CD14-positive monocyte (primary cell): Measurements from ENCODE around the gene STKLD1. TPM values are rescaled to one million over a fixed set of nuclear protein-coding genes. Genes with fewer than 3 reads are reported as not detected.

ENCODE experiments used
- DNase-seq, 3 donors: peaks; one replicate each; pipeline ENCODE4 v3.0.0-alpha.2; 2011 to 2022
- H2AFZ ChIP-seq: 2 replicates; pipeline ENCODE4 v1.6.0; 2012; ENCODE audit warnings: mild to moderate bottlenecking, low read depth, low read length, inconsistent platforms; ENCODE audit not compliant: insufficient read depth, poor library complexity, severe bottlenecking
- H3K27ac ChIP-seq, 2 donors: 1 replicate in 1 of 2; 2 replicates in 1 of 2; pipeline ENCODE4 v1.5.1; 2012 to 2013; ENCODE audit warnings: low read length in 2 of 2, control low read depth in 1 of 2, inconsistent platforms in 1 of 2, low read depth in 1 of 2, mild to moderate bottlenecking in 1 of 2
- H3K27me3 ChIP-seq, 2 donors: one replicate each; pipeline versions ENCODE4 v1.6.0 to v1.6.1; 2011 to 2013; ENCODE audit warnings: low read length in 2 of 2; ENCODE audit not compliant: control insufficient read depth in 2 of 2, insufficient read depth in 2 of 2
- H3K36me3 ChIP-seq, 2 donors: replicated peaks in 1 of 2; 1 replicate in 1 of 2; 2 replicates in 1 of 2; pipeline versions ENCODE4 v1.5.1 to v1.6.1; 2012 to 2013; ENCODE audit warnings: low read length in 2 of 2, control low read depth in 1 of 2, inconsistent platforms in 1 of 2, mild to moderate bottlenecking in 1 of 2; ENCODE audit not compliant: insufficient read depth in 2 of 2, control insufficient read depth in 1 of 2
- H3K4me1 ChIP-seq, 2 donors: 1 replicate in 1 of 2; 2 replicates in 1 of 2; pipeline versions ENCODE4 v1.5.1 to v1.6.1; 2012 to 2013; ENCODE audit warnings: low read length in 2 of 2, control low read depth in 1 of 2, inconsistent platforms in 1 of 2, mild to moderate bottlenecking in 1 of 2, moderate library complexity in 1 of 2; ENCODE audit not compliant: insufficient read depth in 2 of 2, control insufficient read depth in 1 of 2
- H3K4me2 ChIP-seq: replicated peaks from 2 replicates; pipeline ENCODE3; 2012; ENCODE audit warnings: low read length, moderate library complexity, mild to moderate bottlenecking; ENCODE audit not compliant: poor library complexity, severe bottlenecking; ENCODE audit errors: extremely low read depth
- H3K4me3 ChIP-seq, 3 experiments: fragments of 200-600 bp in 1 of 3; sonication (generic) in 1 of 3; replicated peaks in 1 of 3; 1 replicate in 2 of 3; 2 replicates in 1 of 3; pipeline ENCODE4 v1.5.1; 2011 to 2013; ENCODE audit warnings: low read length in 3 of 3, mild to moderate bottlenecking in 3 of 3, control low read depth in 2 of 3, low read depth in 2 of 3, inconsistent platforms in 1 of 3, moderate library complexity in 1 of 3
- H3K79me2 ChIP-seq: 2 replicates; pipeline ENCODE4 v1.6.0; 2012; ENCODE audit warnings: mild to moderate bottlenecking, control low read depth, inconsistent platforms, low read length, moderate library complexity; ENCODE audit not compliant: insufficient read depth
- H3K9ac ChIP-seq: 2 replicates; pipeline ENCODE4 v1.6.0; 2017; ENCODE audit warnings: low read length, mild to moderate bottlenecking; ENCODE audit not compliant: insufficient read depth, poor library complexity, severe bottlenecking
- H3K9me3 ChIP-seq, 2 donors: replicated peaks in 1 of 2; 1 replicate in 1 of 2; 2 replicates in 1 of 2; pipeline versions ENCODE4 v1.5.1 to v1.6.1; 2012 to 2013; ENCODE audit warnings: low read length in 2 of 2, control low read depth in 1 of 2; ENCODE audit not compliant: control insufficient read depth in 1 of 2, insufficient read depth in 1 of 2
- H4K20me1 ChIP-seq: 2 replicates; pipeline ENCODE4 v1.6.0; 2012; ENCODE audit warnings: mild to moderate bottlenecking, low read length, control low read depth, moderate library complexity; ENCODE audit not compliant: insufficient read depth
- H3K27ac Mint-ChIP-seq, 7 donors: one replicate each; pipeline ENCODE4 v1.8.0; 2020; ENCODE audit warnings: mild to moderate bottlenecking in 7 of 7, mixed read lengths in 7 of 7, moderate library complexity in 6 of 7, inconsistent platforms in 2 of 7
- H3K27me3 Mint-ChIP-seq, 3 donors: one replicate each; pipeline ENCODE4 v1.8.0; 2021 to 2022; ENCODE audit warnings: low read depth in 3 of 3, mild to moderate bottlenecking in 3 of 3, mixed read lengths in 3 of 3, moderate library complexity in 3 of 3, inconsistent platforms in 1 of 3
- H3K36me3 Mint-ChIP-seq, 2 donors: one replicate each; pipeline ENCODE4 v1.8.0; 2020; ENCODE audit warnings: mixed read lengths in 2 of 2, inconsistent platforms in 1 of 2, mild to moderate bottlenecking in 1 of 2
- H3K4me1 Mint-ChIP-seq: one replicate; pipeline ENCODE4 v1.8.0; 2020; ENCODE audit warnings: mild to moderate bottlenecking, mixed read lengths
- H3K4me3 Mint-ChIP-seq, 2 donors: one replicate each; pipeline ENCODE4 v1.8.0; 2020; ENCODE audit warnings: mild to moderate bottlenecking in 2 of 2, mixed read lengths in 2 of 2, moderate library complexity in 1 of 2
- H3K9me3 Mint-ChIP-seq, 7 donors: one replicate each; pipeline ENCODE4 v1.8.0; 2020 to 2022; ENCODE audit warnings: mixed read lengths in 7 of 7, mild to moderate bottlenecking in 6 of 7, moderate library complexity in 6 of 7, inconsistent platforms in 2 of 7
- CTCF ChIP-seq: fragments of 200-600 bp; IDR thresholded peaks from one replicate; pipeline ENCODE4 v1.8.0; 2022; ENCODE audit warnings: antibody characterized with exemption, mild to moderate bottlenecking
- WGBS: methylation state at CpG from one replicate; pipeline ENCODE4 v1.1.5; 2013; ENCODE audit warnings: missing lambda C conversion rate; ENCODE audit not compliant: insufficient coverage; 5-methylcytosine and 5-hydroxymethylcytosine counted together
- intact Hi-C, 2 donors: fragments of 100-400 bp; cut with micrococcal nuclease; formaldehyde crosslinking; loops; one replicate each; pipeline versions ENCODE4 v1.15.0 to v1.15.1; 2023
- polyA plus RNA-seq, 3 donors: library from polyadenylated mRNA; depleted of rRNA in 1 of 3; unstranded in 2 of 3; stranded (reverse) in 1 of 3; fragments of 300-500 nt in 2 of 3; fragments of >200 nt in 1 of 3; fragmentation: Illumina TruSeq in 2 of 3; gene quantifications; 1 replicate in 2 of 3; 2 replicates in 1 of 3; pipeline ENCODE4 v1.2.3, GENCODE V29; 2012 to 2021

The STKLD1 gene
- polyA plus RNA-seq, 3 donors = 0.27 TPM; not detected in 2

- peaks cover 53% of the 10 kb centered on the region for H3K4me1 Mint-ChIP-seq
- peaks cover 0 to 6% (median 0%) of the 10 kb centered on the region in 7 donors for H3K9me3 Mint-ChIP-seq
- Histone ChIP-seq H3K27ac (no peak overlapping the region), H3K9me3 (no peaks in the 10 kb centered on the region), H3K9ac (no peak overlapping the region), H3K36me3 (peaks cover 48 to 53% of the 10 kb centered on the region in 2 donors), H3K4me1 (peaks cover 52 to 61% of the 10 kb centered on the region in 2 donors), H3K79me2 (peaks cover 51% of the 10 kb centered on the region), H2AFZ (no peak overlapping the region), H4K20me1 (peaks cover 32% of the 10 kb centered on the region), H3K4me2 (no peak overlapping the region), H3K27me3 (no peaks in the 10 kb centered on the region), H3K4me3 (no peak overlapping the region)
- WGBS = 98% methylated on average over 12 of the region's 12 CpGs
- H3K4me3 Mint-ChIP-seq = no peak overlapping the region
- no peak overlapping the region for H3K27ac Mint-ChIP-seq
- peaks cover 51 to 67% of the 10 kb centered on the region in 2 donors for H3K36me3 Mint-ChIP-seq
- intact Hi-C loops = loop anchor here in 1 of 2 donors (5.0 kb wide), 1 partner anchor 313 kb away; the partner anchor contains the start of gene GTF3C5
- TF ChIP-seq CTCF = no peak
- DNase-seq = no peak
- no peaks in the 10 kb centered on the region for H3K27me3 Mint-ChIP-seq
These were observed 31.2 kb upstream of the STKLD1 start for GRCh38 chr9:133344979-133345378.

GRCh38 chr9:133345596-133345995 lies 30.6 kb upstream of the STKLD1 start:
- H3K79me2 ChIP-seq = peaks cover 51% of the 10 kb centered on the region
- Mint-ChIP-seq H3K9me3 (peaks cover 0 to 6% (median 0%) of the 10 kb centered on the region in 7 donors), H3K36me3 (peaks cover 57 to 69% of the 10 kb centered on the region in 2 donors), H3K4me1 (peaks cover 49% of the 10 kb centered on the region), H3K4me3 (no peak overlapping the region), H3K27me3 (no peaks in the 10 kb centered on the region), H3K27ac (peak overlapping the region in 1 of 7 donors; percentile 45)
- H3K4me1 ChIP-seq = peaks cover 46 to 55% of the 10 kb centered on the region in 2 donors
- no peak overlapping the region for H3K27ac ChIP-seq
- no peak overlapping the region for H2AFZ ChIP-seq
- no peaks in the 10 kb centered on the region for H3K9me3 ChIP-seq
- peaks cover 38% of the 10 kb centered on the region for H4K20me1 ChIP-seq
- no peak overlapping the region for H3K9ac ChIP-seq
- no peak overlapping the region for H3K4me2 ChIP-seq
- H3K36me3 ChIP-seq = peaks cover 55 to 59% of the 10 kb centered on the region in 2 donors
- intact Hi-C loops = no loop called here
- WGBS = 95% methylated on average over 4 of the region's 6 CpGs
- TF ChIP-seq CTCF = no peak
- H3K4me3 ChIP-seq = no peak overlapping the region
- DNase-seq = no peak
- no peaks in the 10 kb centered on the region for H3K27me3 ChIP-seq
